HG03378 (cell line): Measurements from ENCODE around the gene TTC9B.

Experiments
- ATAC-seq: cut with Tn5 transposase; IDR thresholded peaks from one replicate; pipeline ENCODE4 v1.9.1; 2021; ENCODE audit warnings: mild to moderate bottlenecking, moderate library complexity; ENCODE audit not compliant: unreplicated experiment

Gene TTC9B

GRCh38 chr19:40249201-40249600 lies 31.0 kb upstream of the TTC9B start:
- no peak for ATAC-seq

GRCh38 chr19:40247735-40248262 lies 29.6 kb upstream of the TTC9B start:
- no peak for ATAC-seq

GRCh38 chr19:40247178-40247577 lies 29.0 kb upstream of the TTC9B start:
- no peak for ATAC-seq

GRCh38 chr19:40246292-40247073 lies 28.3 kb upstream of the TTC9B start:
- no peak for ATAC-seq

GRCh38 chr19:40245506-40246128 lies 27.4 kb upstream of the TTC9B start:
- no peak for ATAC-seq

- ATAC-seq: no peak
Measured at GRCh38 chr19:40244579-40245317, 26.6 kb upstream of the TTC9B start.

- no peak for ATAC-seq
Measured at GRCh38 chr19:40243181-40243580, 25.0 kb upstream of the TTC9B start.

GRCh38 chr19:40242480-40242879 lies 24.3 kb upstream of the TTC9B start:
- no peak for ATAC-seq

- no peak for ATAC-seq
Measured at GRCh38 chr19:40241809-40242384, 23.7 kb upstream of the TTC9B start.

GRCh38 chr19:40241125-40241808 lies 23.1 kb upstream of the TTC9B start:
- no peak for ATAC-seq

GRCh38 chr19:40240332-40240731 lies 22.1 kb upstream of the TTC9B start:
- no peak for ATAC-seq

- no peak for ATAC-seq
Measured at GRCh38 chr19:40239415-40240226, 21.4 kb upstream of the TTC9B start.

GRCh38 chr19:40238775-40239174 lies 20.6 kb upstream of the TTC9B start:
- ATAC-seq: no peak

- no peak for ATAC-seq
Measured at GRCh38 chr19:40237791-40238190, 19.6 kb upstream of the TTC9B start.

- no peak for ATAC-seq
Measured at GRCh38 chr19:40236366-40236765, 18.2 kb upstream of the TTC9B start.

- no peak for ATAC-seq
Measured at GRCh38 chr19:40236026-40236355, 17.8 kb upstream of the TTC9B start.

- ATAC-seq: no peak
Measured at GRCh38 chr19:40235238-40236025, 17.2 kb upstream of the TTC9B start.

GRCh38 chr19:40234429-40235237 lies 16.4 kb upstream of the TTC9B start:
- no peak for ATAC-seq
